ENCODE measurements around the gene SEMA3D. TPM values are rescaled to one million over a fixed set of nuclear protein-coding genes. Genes with fewer than 3 reads are reported as not detected.

SEMA3D gene
- polyA plus RNA-seq, 1 donor from 2014 or later = 1.6 TPM

DNA sequence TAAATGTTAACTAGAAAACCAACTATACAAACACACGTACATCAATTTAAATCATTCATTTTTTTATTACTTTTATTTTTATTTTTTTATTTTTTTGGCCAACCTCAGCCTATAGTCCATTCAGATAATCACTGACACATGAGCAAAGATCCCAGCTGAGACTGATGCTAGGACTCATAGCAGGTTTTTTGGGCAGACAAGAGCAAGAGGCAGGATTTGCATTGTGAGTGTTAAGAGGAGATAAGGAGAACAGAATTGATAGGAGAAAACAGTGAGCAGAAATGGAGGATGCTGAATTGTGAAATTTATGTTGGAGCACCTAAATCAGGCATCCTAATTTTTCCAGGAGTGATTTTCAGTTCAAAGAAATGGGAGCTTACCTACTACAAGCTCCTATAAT is 240.3 kb downstream of the SEMA3D start:
- Histone ChIP-seq H2AFZ (ENCODE audit: low read depth, low read length) (no peak overlapping the region), H3K4me2 (ENCODE audit: low read length) (no peak overlapping the region), H3K9me3 (ENCODE audit: low read length) (no peaks in the 10 kb centered on the region), H4K20me1 (ENCODE audit: insufficient read depth) (no peaks in the 10 kb centered on the region), H3K27me3 (ENCODE audit: insufficient read depth, low read depth, low read length) (no peaks in the 10 kb centered on the region), H3K9me2 (ENCODE audit: insufficient read depth, low read length) (no peaks in the 10 kb centered on the region), H3K79me2 (replicated peaks; ENCODE audit: insufficient read depth, low read length) (no peaks in the 10 kb centered on the region), H3F3A (ENCODE audit: insufficient read depth, low read length, poor library complexity, severe bottlenecking) (no peaks in the 10 kb centered on the region), H3K27ac (ENCODE audit: low read length) (no peak overlapping the region), H3K36me3 (ENCODE audit: insufficient read depth, low read length) (no peaks in the 10 kb centered on the region), H3K4me3 (ENCODE audit: low read length) (no peak overlapping the region), H3K9ac (ENCODE audit: low read length) (no peak overlapping the region)
- TF ChIP-seq SMC3 (conservative IDR thresholded peaks at IDR 0.05; ENCODE audit: poor library complexity) (no peak), EP300 (conservative IDR thresholded peaks at IDR 0.05; ENCODE audit: poor library complexity, severe bottlenecking) (no peak), RAD21 (conservative IDR thresholded peaks at IDR 0.05) (no peak), EZH2 (IDR thresholded peaks at IDR 0.05; ENCODE audit: borderline replicate concordance, insufficient read depth, low read length, poor library complexity, severe bottlenecking) (no peak), MXI1 (conservative IDR thresholded peaks at IDR 0.05; ENCODE audit: poor library complexity, severe bottlenecking) (no peak), TAF1 (IDR thresholded peaks at IDR 0.05; ENCODE audit: low read depth) (no peak), POLR2AphosphoS5 (IDR thresholded peaks at IDR 0.05) (no peak)
- TF ChIP-seq, protein P1, sequence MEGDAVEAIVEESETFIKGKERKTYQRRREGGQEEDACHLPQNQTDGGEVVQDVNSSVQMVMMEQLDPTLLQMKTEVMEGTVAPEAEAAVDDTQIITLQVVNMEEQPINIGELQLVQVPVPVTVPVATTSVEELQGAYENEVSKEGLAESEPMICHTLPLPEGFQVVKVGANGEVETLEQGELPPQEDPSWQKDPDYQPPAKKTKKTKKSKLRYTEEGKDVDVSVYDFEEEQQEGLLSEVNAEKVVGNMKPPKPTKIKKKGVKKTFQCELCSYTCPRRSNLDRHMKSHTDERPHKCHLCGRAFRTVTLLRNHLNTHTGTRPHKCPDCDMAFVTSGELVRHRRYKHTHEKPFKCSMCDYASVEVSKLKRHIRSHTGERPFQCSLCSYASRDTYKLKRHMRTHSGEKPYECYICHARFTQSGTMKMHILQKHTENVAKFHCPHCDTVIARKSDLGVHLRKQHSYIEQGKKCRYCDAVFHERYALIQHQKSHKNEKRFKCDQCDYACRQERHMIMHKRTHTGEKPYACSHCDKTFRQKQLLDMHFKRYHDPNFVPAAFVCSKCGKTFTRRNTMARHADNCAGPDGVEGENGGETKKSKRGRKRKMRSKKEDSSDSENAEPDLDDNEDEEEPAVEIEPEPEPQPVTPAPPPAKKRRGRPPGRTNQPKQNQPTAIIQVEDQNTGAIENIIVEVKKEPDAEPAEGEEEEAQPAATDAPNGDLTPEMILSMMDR (IDR thresholded peaks at IDR 0.05; ENCODE audit: poor library complexity, severe bottlenecking) = no peak
- TF ChIP-seq, protein P2, sequence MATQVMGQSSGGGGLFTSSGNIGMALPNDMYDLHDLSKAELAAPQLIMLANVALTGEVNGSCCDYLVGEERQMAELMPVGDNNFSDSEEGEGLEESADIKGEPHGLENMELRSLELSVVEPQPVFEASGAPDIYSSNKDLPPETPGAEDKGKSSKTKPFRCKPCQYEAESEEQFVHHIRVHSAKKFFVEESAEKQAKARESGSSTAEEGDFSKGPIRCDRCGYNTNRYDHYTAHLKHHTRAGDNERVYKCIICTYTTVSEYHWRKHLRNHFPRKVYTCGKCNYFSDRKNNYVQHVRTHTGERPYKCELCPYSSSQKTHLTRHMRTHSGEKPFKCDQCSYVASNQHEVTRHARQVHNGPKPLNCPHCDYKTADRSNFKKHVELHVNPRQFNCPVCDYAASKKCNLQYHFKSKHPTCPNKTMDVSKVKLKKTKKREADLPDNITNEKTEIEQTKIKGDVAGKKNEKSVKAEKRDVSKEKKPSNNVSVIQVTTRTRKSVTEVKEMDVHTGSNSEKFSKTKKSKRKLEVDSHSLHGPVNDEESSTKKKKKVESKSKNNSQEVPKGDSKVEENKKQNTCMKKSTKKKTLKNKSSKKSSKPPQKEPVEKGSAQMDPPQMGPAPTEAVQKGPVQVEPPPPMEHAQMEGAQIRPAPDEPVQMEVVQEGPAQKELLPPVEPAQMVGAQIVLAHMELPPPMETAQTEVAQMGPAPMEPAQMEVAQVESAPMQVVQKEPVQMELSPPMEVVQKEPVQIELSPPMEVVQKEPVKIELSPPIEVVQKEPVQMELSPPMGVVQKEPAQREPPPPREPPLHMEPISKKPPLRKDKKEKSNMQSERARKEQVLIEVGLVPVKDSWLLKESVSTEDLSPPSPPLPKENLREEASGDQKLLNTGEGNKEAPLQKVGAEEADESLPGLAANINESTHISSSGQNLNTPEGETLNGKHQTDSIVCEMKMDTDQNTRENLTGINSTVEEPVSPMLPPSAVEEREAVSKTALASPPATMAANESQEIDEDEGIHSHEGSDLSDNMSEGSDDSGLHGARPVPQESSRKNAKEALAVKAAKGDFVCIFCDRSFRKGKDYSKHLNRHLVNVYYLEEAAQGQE (IDR thresholded peaks at IDR 0.05; ENCODE audit: borderline replicate concordance) = no peak

Data from neural cell (in vitro differentiated cells).